PFSK-1 (cell line): ENCODE measurements around the gene KCTD11.

Experiments
- POLR2AphosphoS5 ChIP-seq: IDR thresholded peaks from 2 replicates; pipeline ENCODE4 v1.6.1; 2012; ENCODE audit warnings: low read depth, mild to moderate bottlenecking, control low read depth, low read length, moderate library complexity
- REST ChIP-seq, 2 experiments: IDR thresholded peaks; 2 replicates each; pipeline versions ENCODE4 v1.6.1 to v1.8.0; 2011 to 2012; ENCODE audit warnings: low read depth in 2 of 2, low read length in 2 of 2, control low read depth in 1 of 2, inconsistent platforms in 1 of 2, mild to moderate bottlenecking in 1 of 2, moderate library complexity in 1 of 2; ENCODE audit not compliant: insufficient read depth in 1 of 2
- SIN3A ChIP-seq: IDR thresholded peaks from 2 replicates; pipeline ENCODE4 v1.6.1; 2012; ENCODE audit warnings: mild to moderate bottlenecking, low read length, moderate library complexity, borderline replicate concordance; ENCODE audit not compliant: insufficient read depth

DNA sequence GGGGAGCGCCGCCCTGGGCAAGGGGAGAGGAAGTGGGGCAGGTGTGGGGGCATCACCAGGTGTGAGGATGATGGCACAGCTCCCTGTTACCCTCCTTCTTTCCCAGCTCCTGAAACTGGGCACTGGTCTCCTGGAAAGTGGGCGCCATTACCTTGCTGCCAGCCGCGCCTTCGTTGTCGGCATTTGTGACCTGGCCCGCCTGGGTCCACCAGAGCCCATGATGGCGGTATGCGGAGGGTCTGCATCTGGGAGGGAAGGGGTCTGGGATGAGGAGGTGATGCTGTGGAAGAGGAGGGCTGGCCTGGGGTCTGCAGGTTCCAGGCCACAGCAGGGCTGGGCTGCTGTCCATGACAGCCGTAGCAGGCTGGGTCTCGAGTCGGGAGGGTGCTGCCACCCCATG, 10.1 kb upstream of the KCTD11 start:
- TF ChIP-seq POLR2AphosphoS5 (no peak), REST (IDR thresholded peaks at IDR 0.05; ENCODE audit: insufficient read depth in 1 of 2, low read depth in 2 of 2, low read length in 2 of 2) (no peak), SIN3A (no peak)
